SK-N-SH (cell line): Measurements from ENCODE around the gene EIF4E. TPM values are rescaled to one million over a fixed set of nuclear protein-coding genes. Genes with fewer than 3 reads are reported as not detected.
A peak's percentile ranks its signal among the peaks of the same experiment; 100 is the strongest.

Source experiments
- CTCF ChIA-PET: fragments of 300-600, 350-600 bp; formaldehyde crosslinking; extraction: SDS; loops from one replicate; lab custom pipeline; 2021; lab: Yijun Ruan, JAX
- POLR2A ChIA-PET: fragments of 350-600 bp; sonication (Branson Sonifier 250); formaldehyde crosslinking; extraction: SDS; loops from one replicate; lab custom pipeline; 2020; ENCODE audit warnings: antibody characterized with exemption, inconsistent platforms; lab: Yijun Ruan, JAX
- DNase-seq: peaks from one replicate; pipeline ENCODE4 v3.0.0; 2012
- H2AFZ ChIP-seq: fragments of 200-600 bp; sonication (generic); 2 replicates; pipeline ENCODE4 v1.8.1; 2016; ENCODE audit warnings: antibody characterized with exemption, mild to moderate bottlenecking, low read depth
- H3F3A ChIP-seq: fragments of 200-600 bp; sonication (generic); replicated peaks from 2 replicates; pipeline ENCODE3; 2016; ENCODE audit warnings: antibody characterized with exemption, mild to moderate bottlenecking; ENCODE audit not compliant: insufficient read depth
- H3K27ac ChIP-seq, 2 experiments: fragments of 200-500 bp in 1 of 2; fragments of 200-600 bp in 1 of 2; sonication (Bioruptor generic) in 1 of 2; sonication (generic), shearing (Covaris generic) in 1 of 2; 2 replicates each; pipeline versions ENCODE4 v1.5.1 to v1.6.1; 2014 to 2016; ENCODE audit warnings: low read depth in 2 of 2, inconsistent platforms in 1 of 2, low read length in 1 of 2, mild to moderate bottlenecking in 1 of 2, mixed read lengths in 1 of 2
- H3K27me3 ChIP-seq: fragments of 200-600 bp; sonication (generic), shearing (Covaris generic); 2 replicates; pipeline ENCODE4 v1.6.1; 2016; ENCODE audit warnings: mixed run types; ENCODE audit not compliant: insufficient read depth
- H3K36me3 ChIP-seq, 2 experiments: fragments of 200-500 bp in 1 of 2; fragments of 200-600 bp in 1 of 2; sonication (Bioruptor generic) in 1 of 2; sonication (generic) in 1 of 2; replicated peaks in 1 of 2; 2 replicates each; pipeline versions ENCODE3 to v1.5.1; 2014 to 2016; ENCODE audit warnings: low read length in 1 of 2, mild to moderate bottlenecking in 1 of 2; ENCODE audit not compliant: insufficient read depth in 2 of 2, control insufficient read depth in 1 of 2
- H3K4me1 ChIP-seq, 2 experiments: fragments of 200-500 bp in 1 of 2; fragments of 200-600 bp in 1 of 2; sonication (Bioruptor generic) in 1 of 2; sonication (generic), shearing (Covaris generic) in 1 of 2; 2 replicates each; pipeline versions ENCODE4 v1.5.1 to v1.6.1; 2014 to 2016; ENCODE audit warnings: low read depth in 1 of 2, low read length in 1 of 2, mixed run types in 1 of 2; ENCODE audit not compliant: insufficient read depth in 2 of 2, control insufficient read depth in 1 of 2
- H3K4me2 ChIP-seq: fragments of 200-600 bp; sonication (generic), shearing (Covaris generic); 2 replicates; pipeline ENCODE4 v1.6.1; 2017; ENCODE audit warnings: mixed run types
- H3K4me3 ChIP-seq, 2 experiments: fragments of 200-500 bp in 1 of 2; fragments of 200-600 bp in 1 of 2; sonication (Bioruptor generic) in 1 of 2; sonication (generic), shearing (Covaris generic) in 1 of 2; 2 replicates each; pipeline versions ENCODE4 v1.5.1 to v1.8.1; 2014 to 2016; ENCODE audit warnings: low read depth in 2 of 2, inconsistent platforms in 1 of 2, low read length in 1 of 2, mild to moderate bottlenecking in 1 of 2, mixed read lengths in 1 of 2, moderate library complexity in 1 of 2
- H3K79me2 ChIP-seq: fragments of 200-600 bp; sonication (generic); 2 replicates; pipeline ENCODE4 v1.8.1; 2017; ENCODE audit warnings: mild to moderate bottlenecking; ENCODE audit not compliant: insufficient read depth
- H3K9ac ChIP-seq: fragments of 200-600 bp; sonication (generic); 2 replicates; pipeline ENCODE4 v1.6.1; 2017; ENCODE audit warnings: mixed run types
- H3K9me2 ChIP-seq: fragments of 200-600 bp; sonication (generic); 2 replicates; pipeline ENCODE4 v1.6.1; 2017; ENCODE audit warnings: mixed run types
- H3K9me3 ChIP-seq: fragments of 200-600 bp; sonication (generic); 2 replicates; pipeline ENCODE4 v1.6.1; 2017; ENCODE audit warnings: mixed run types, mild to moderate bottlenecking, moderate library complexity
- H4K20me1 ChIP-seq: fragments of 200-600 bp; sonication (generic); 2 replicates; pipeline ENCODE4 v1.6.1; 2017; ENCODE audit warnings: mild to moderate bottlenecking, mixed run types; ENCODE audit not compliant: insufficient read depth
- CHD2 ChIP-seq: fragments of 150-350 bp; IDR thresholded peaks from 2 replicates; pipeline ENCODE4 v1.6.1; 2018; ENCODE audit warnings: low read length; ENCODE audit not compliant: partially characterized antibody
- CTCF ChIP-seq: fragments of 200-600 bp; sonication (generic); IDR thresholded peaks from 2 replicates; pipeline ENCODE4 v1.6.1; 2017; ENCODE audit warnings: antibody characterized with exemption, mild to moderate bottlenecking, moderate library complexity
- ELF1 ChIP-seq: IDR thresholded peaks from 2 replicates; pipeline ENCODE4 v1.4.0; 2012
- EP300 ChIP-seq, 2 experiments: IDR thresholded peaks; 2 replicates each; pipeline versions ENCODE4 v1.4.0 to v1.6.1; 2012; ENCODE audit warnings: borderline replicate concordance in 1 of 2, low read depth in 1 of 2, low read length in 1 of 2
- FOSL2 ChIP-seq: IDR thresholded peaks from 2 replicates; pipeline ENCODE4 v1.4.0; 2012; ENCODE audit warnings: low read depth, mild to moderate bottlenecking, moderate library complexity, borderline replicate concordance
- FOXJ3 ChIP-seq: sonication (generic); formaldehyde crosslinking; IDR thresholded peaks from 2 replicates; pipeline ENCODE4 v1.5.1; 2020; ENCODE audit warnings: mild to moderate bottlenecking, missing genetic modification reagents
- FOXM1 ChIP-seq: IDR thresholded peaks from 2 replicates; pipeline ENCODE4 v1.4.0; 2012; ENCODE audit warnings: low read depth, mild to moderate bottlenecking
- GABPA ChIP-seq: IDR thresholded peaks from 2 replicates; pipeline ENCODE4 v1.4.0; 2012; ENCODE audit warnings: low read depth, mild to moderate bottlenecking
- GATA2 ChIP-seq: sonication (generic); formaldehyde crosslinking; IDR thresholded peaks from 2 replicates; pipeline ENCODE4 v1.5.0; 2020; ENCODE audit warnings: mild to moderate bottlenecking, missing genetic modification reagents
- IRF3 ChIP-seq: fragments of 150-350 bp; IDR thresholded peaks from 2 replicates; pipeline ENCODE4 v1.6.1; 2016; ENCODE audit warnings: mild to moderate bottlenecking, low read depth, low read length
- JUND ChIP-seq: IDR thresholded peaks from 2 replicates; pipeline ENCODE4 v1.4.0; 2012
- MAX ChIP-seq: IDR thresholded peaks from 2 replicates; pipeline ENCODE4 v1.4.0; 2012; ENCODE audit warnings: low read depth
- MEF2A ChIP-seq: IDR thresholded peaks from 2 replicates; pipeline ENCODE4 v1.4.0; 2012; ENCODE audit warnings: low read depth, borderline replicate concordance
- MXI1 ChIP-seq: IDR thresholded peaks from 2 replicates; pipeline ENCODE4 v1.6.1; 2012; ENCODE audit warnings: mild to moderate bottlenecking, low read depth, low read length, improper control_type of control experiment
- PBX3 ChIP-seq: IDR thresholded peaks from 2 replicates; pipeline ENCODE4; 2012
- POLR2AphosphoS5 ChIP-seq: IDR thresholded peaks from 2 replicates; pipeline ENCODE4 v1.6.1; 2012; ENCODE audit warnings: low read depth, low read length
- RCOR1 ChIP-seq: fragments of 150-350 bp; IDR thresholded peaks from 2 replicates; pipeline ENCODE4 v1.6.1; 2017; ENCODE audit warnings: antibody characterized with exemption, low read length
- RXRA ChIP-seq: IDR thresholded peaks from 2 replicates; pipeline ENCODE4 v1.4.0; 2012; ENCODE audit warnings: low read depth, mild to moderate bottlenecking, borderline replicate concordance
- SIN3A ChIP-seq: IDR thresholded peaks from 2 replicates; pipeline ENCODE4 v1.6.1; 2012; ENCODE audit warnings: low read depth, mild to moderate bottlenecking, low read length, moderate library complexity, borderline replicate concordance
- SMC3 ChIP-seq: IDR thresholded peaks from 2 replicates; pipeline ENCODE4 v1.6.1; 2012; ENCODE audit warnings: low read depth, low read length, improper control_type of control experiment
- TCF12 ChIP-seq: IDR thresholded peaks from 2 replicates; pipeline ENCODE4 v1.4.0; 2012
- TEAD4 ChIP-seq: IDR thresholded peaks from 2 replicates; pipeline ENCODE4 v1.4.0; 2012; ENCODE audit warnings: mild to moderate bottlenecking, borderline replicate concordance; ENCODE audit not compliant: insufficient read depth
- ZBTB33 ChIP-seq: IDR thresholded peaks from 2 replicates; pipeline ENCODE4 v1.4.0; 2012; ENCODE audit warnings: low read depth, borderline replicate concordance
- WGBS: methylation state at CpG from one replicate; pipeline ENCODE4 v1.1.6; 2017; ENCODE audit warnings: low lambda C conversion rate; 5-methylcytosine and 5-hydroxymethylcytosine counted together
- polyA plus RNA-seq, 3 experiments: library from polyadenylated mRNA; depleted of rRNA; stranded (reverse); fragments of >200 nt; gene quantifications; 2 replicates each; pipeline ENCODE4 v1.2.3, GENCODE V29; 2012

The EIF4E gene
- polyA plus RNA-seq, 1 of the 3 experiments (the other 2 are of a cell fraction): 59.8 TPM

- Histone ChIP-seq H3K9ac (no peak overlapping the region), H3F3A (peaks cover 1% of the 10 kb centered on the region), H3K4me2 (no peak overlapping the region), H4K20me1 (no peaks in the 10 kb centered on the region), H3K79me2 (no peaks in the 10 kb centered on the region), H3K27me3 (no peaks in the 10 kb centered on the region), H3K36me3 (no peaks in the 10 kb centered on the region), H3K4me1 (no peaks in the 10 kb centered on the region), H3K9me3 (0 out of 2 replicates have a peak, but pooled peaks cover 3% of the 10 kb centered on the region), H3K4me3 (no peak overlapping the region), H3K27ac (no peak overlapping the region)
- no peak for DNase-seq
- POLR2A ChIA-PET: no interaction called here
- WGBS: 92% methylated on average over 3 of the region's 3 CpGs
- TF ChIP-seq CHD2 (no peak), FOXJ3 (no peak), POLR2AphosphoS5 (no peak), FOSL2 (no peak), JUND (no peak), GABPA (no peak), EP300 (IDR thresholded peaks at IDR 0.05; ENCODE audit: borderline replicate concordance in 1 of 2, low read depth in 1 of 2, low read length in 1 of 2) (no peak), MEF2A (no peak), SIN3A (no peak), TCF12 (no peak), IRF3 (no peak), PBX3 (no peak), GATA2 (CRISPR knock-in tag) (no peak), ZBTB33 (no peak)
- TF ChIP-seq, all 33 proteins: peak for 0
- CTCF ChIA-PET: interaction anchor here (1.0 to 1.3 kb wide), 2 partner anchors 173 to 384 kb away, joined by 4 read pairs; no protein-coding TSS in a partner anchor
- no peaks in the 10 kb centered on the region for H3K9me2 ChIP-seq
- H2AFZ ChIP-seq: 0 out of 2 replicates have a peak overlapping the region, but pooled peaks have one; percentile 29
These were observed 77.1 kb downstream of the EIF4E start for GRCh38 chr4:98851806-98852205.

- Histone ChIP-seq H3K4me1 (no peaks in the 10 kb centered on the region), H3K9me3 (peaks cover 9% of the 10 kb centered on the region), H2AFZ (no peak overlapping the region), H3K9ac (no peak overlapping the region), H3F3A (peaks cover 4% of the 10 kb centered on the region), H4K20me1 (no peaks in the 10 kb centered on the region), H3K27ac (no peak overlapping the region), H3K4me2 (no peak overlapping the region), H3K27me3 (no peaks in the 10 kb centered on the region), H3K9me2 (no peaks in the 10 kb centered on the region), H3K79me2 (no peaks in the 10 kb centered on the region), H3K36me3 (no peaks in the 10 kb centered on the region), H3K4me3 (no peak overlapping the region)
- ChIA-PET CTCF (interaction anchor here (1.0 to 1.3 kb wide), 2 partner anchors 11 to 172 kb away, joined by 3 to 4 read pairs; no protein-coding TSS in a partner anchor), POLR2A (interaction anchor here (0.7 kb wide), 1 partner anchor 36 kb away, joined by 3 read pairs; no protein-coding TSS in a partner anchor)
- DNase-seq: no peak
- no peak for TF ChIP-seq ELF1
- TF ChIP-seq GABPA: no peak
- no peak for TF ChIP-seq MXI1
- no peak for TF ChIP-seq RXRA
- TF ChIP-seq TCF12: no peak
- TF ChIP-seq MAX: no peak
- TF ChIP-seq POLR2AphosphoS5: no peak
- TF ChIP-seq CHD2: no peak
- TF ChIP-seq TEAD4: no peak
- no peak for TF ChIP-seq CTCF
- no peak for TF ChIP-seq RCOR1
- TF ChIP-seq FOXM1: no peak
- TF ChIP-seq SMC3: no peak
These were observed 78.0 kb downstream of the EIF4E start for GRCh38 chr4:98850937-98851336.
